Measurements from ENCODE around the gene KIF26A.

The KIF26A gene

GRCh38 chr14:104147346-104148125, 9.1 kb downstream of the KIF26A start:
- no peak overlapping the region for H3K4me3 ChIP-seq (ENCODE audit: low read depth, low read length)
- no peak for DNase-seq (ENCODE audit: low read depth)
- TF ChIP-seq CTCF (conservative IDR thresholded peaks at IDR 0.05; ENCODE audit: low read depth, low read length) = no peak

- TF ChIP-seq CTCF (conservative IDR thresholded peaks at IDR 0.05; ENCODE audit: low read depth, low read length) = no peak
- no peak overlapping the region for H3K4me3 ChIP-seq (ENCODE audit: low read depth, low read length)
- peak; percentile 32 for DNase-seq (ENCODE audit: low read depth)
Measured at GRCh38 chr14:104148433-104149277, 10.3 kb downstream of the KIF26A start.

GRCh38 chr14:104149278-104149595, 10.8 kb downstream of the KIF26A start:
- no peak overlapping the region for H3K4me3 ChIP-seq (ENCODE audit: low read depth, low read length)
- no peak for DNase-seq (ENCODE audit: low read depth)
- TF ChIP-seq CTCF (conservative IDR thresholded peaks at IDR 0.05; ENCODE audit: low read depth, low read length) = no peak

GRCh38 chr14:104149617-104150135, 11.3 kb downstream of the KIF26A start:
- peak overlapping the region; percentile 8 for H3K4me3 ChIP-seq (ENCODE audit: low read depth, low read length)
- DNase-seq (ENCODE audit: low read depth) = peak; percentile 96
- no peak for TF ChIP-seq CTCF (conservative IDR thresholded peaks at IDR 0.05; ENCODE audit: low read depth, low read length)

- peak; percentile 97 for DNase-seq (ENCODE audit: low read depth)
- TF ChIP-seq CTCF (conservative IDR thresholded peaks at IDR 0.05; ENCODE audit: low read depth, low read length) = peak; percentile 68
- H3K4me3 ChIP-seq (ENCODE audit: low read depth, low read length) = no peak overlapping the region
Measured at GRCh38 chr14:104150136-104151025, 12.0 kb downstream of the KIF26A start.

- DNase-seq (ENCODE audit: low read depth) = no peak
Measured at GRCh38 chr14:104151026-104151381, 12.6 kb downstream of the KIF26A start.

More at GRCh38 chr14:104151026-104151381, 12.6 kb downstream of the KIF26A start:
- no peak for TF ChIP-seq CTCF (conservative IDR thresholded peaks at IDR 0.05; ENCODE audit: low read depth, low read length)
- H3K4me3 ChIP-seq (ENCODE audit: low read depth, low read length) = no peak overlapping the region

Measured in choroid plexus epithelial cell (primary cell).